Small intestine (tissue), 7 donors: ENCODE data around the gene ZNF195. TPM values are rescaled to one million over a fixed set of nuclear protein-coding genes. Genes with fewer than 3 reads are reported as not detected.
"Not testable (repeated sequence)": the region's sequence is repeated elsewhere in the genome, so short reads cannot be mapped to it uniquely, and the experiment has no call there.

Experiments used
- DNase-seq, 2 donors: peaks; one replicate each; pipeline versions ENCODE4 v3.0.0 to v3.0.0-alpha.2; 2013
- FAIRE-seq: peaks from 2 replicates; lab custom pipeline; 2012; peaks lifted over from hg19 to GRCh38; lab: Jason Lieb, UNC
- H3K27ac ChIP-seq, 3 donors: one replicate each; pipeline ENCODE4 v1.5.1; 2013; ENCODE audit warnings: low read length in 2 of 3, mild to moderate bottlenecking in 2 of 3, control low read depth in 1 of 3, inconsistent platforms in 1 of 3, low read depth in 1 of 3, moderate library complexity in 1 of 3
- H3K27me3 ChIP-seq, 3 donors: one replicate each; pipeline ENCODE4 v1.6.1; 2013; ENCODE audit warnings: low read length in 3 of 3, inconsistent platforms in 1 of 3; ENCODE audit not compliant: control insufficient read depth in 3 of 3, insufficient read depth in 3 of 3
- H3K36me3 ChIP-seq, 3 donors: one replicate each; pipeline ENCODE4 v1.6.1; 2013; ENCODE audit warnings: low read length in 3 of 3, inconsistent platforms in 1 of 3, low read depth in 1 of 3, mild to moderate bottlenecking in 1 of 3, moderate library complexity in 1 of 3; ENCODE audit not compliant: control insufficient read depth in 3 of 3, insufficient read depth in 2 of 3
- H3K4me1 ChIP-seq, 3 donors: one replicate each; pipeline ENCODE4 v1.6.1; 2013; ENCODE audit warnings: low read length in 2 of 3, inconsistent platforms in 1 of 3, low read depth in 1 of 3, mild to moderate bottlenecking in 1 of 3, moderate library complexity in 1 of 3; ENCODE audit not compliant: control insufficient read depth in 3 of 3, insufficient read depth in 2 of 3
- H3K4me3 ChIP-seq, 3 donors: one replicate each; pipeline ENCODE4 v1.5.1; 2013; ENCODE audit warnings: low read length in 3 of 3, control low read depth in 1 of 3, inconsistent platforms in 1 of 3, low read depth in 1 of 3, mild to moderate bottlenecking in 1 of 3, moderate library complexity in 1 of 3
- H3K9me3 ChIP-seq, 2 donors: one replicate each; pipeline ENCODE4 v1.6.1; 2013; ENCODE audit warnings: low read depth in 1 of 2, low read length in 1 of 2; ENCODE audit not compliant: control insufficient read depth in 2 of 2, insufficient read depth in 1 of 2
- WGBS, 3 donors: extraction: QIAGEN DNeasy Blood & Tissue Kit; methylation state at CpG; one replicate each; pipeline ENCODE4 v1.1.7; 2013; 5-methylcytosine and 5-hydroxymethylcytosine counted together
- polyA plus RNA-seq, 4 donors: library from polyadenylated mRNA; stranded (reverse) in 3 of 4; unstranded in 1 of 4; fragments of 200-250 nt in 3 of 4; fragments of 120-200 nt in 1 of 4; gene quantifications; one replicate each; pipeline versions ENCODE4 v1.2.1 to v1.2.3, GENCODE V29; 2013
- donor health status: healthy with polysubstance abuse.
- donor health status: control.
- donor health status: control.
- donor health status: Bipolar disorder and iron deficiency.
- donor health status: healthy.

ZNF195 gene
- polyA plus RNA-seq, 4 donors = 16.2 to 36.6 (median 22.2) TPM

DNA sequence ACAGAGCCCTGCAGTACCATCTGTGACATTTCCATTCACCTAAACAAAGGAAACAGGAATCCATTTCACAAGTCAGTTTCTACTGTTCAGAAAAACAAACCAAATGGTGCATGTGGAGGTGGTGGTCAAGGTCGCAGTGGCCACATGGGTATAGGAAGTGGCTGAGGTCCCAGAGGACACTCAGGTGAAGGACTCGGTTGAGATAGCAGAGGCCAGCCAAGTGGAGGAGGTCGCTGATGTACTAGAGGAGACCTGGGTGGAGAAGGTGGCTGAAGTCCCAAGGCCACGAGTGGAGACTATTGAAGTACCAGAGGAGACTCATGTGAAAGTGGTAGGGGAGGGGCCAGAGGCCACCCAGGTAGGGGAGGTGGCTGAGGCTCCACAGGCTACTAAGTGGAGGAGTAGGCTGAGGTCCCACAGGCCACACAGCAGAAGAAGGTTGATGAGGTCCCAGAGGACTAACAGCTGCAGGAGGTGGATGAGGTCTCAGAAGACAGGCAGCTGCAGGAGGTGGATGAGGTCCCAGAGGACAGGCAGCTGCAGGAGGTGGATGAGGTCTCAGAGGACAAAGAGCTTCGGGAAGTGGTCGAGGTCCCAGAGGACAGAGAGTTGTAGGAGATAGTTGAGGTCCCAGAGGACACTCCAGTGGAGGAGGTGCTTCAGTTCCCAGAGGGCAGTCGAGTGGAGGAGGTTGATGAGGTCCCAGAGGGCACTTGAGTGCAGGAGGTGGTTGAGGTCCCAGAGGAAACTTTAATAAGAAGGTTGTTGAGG lies 40.2 kb downstream of the ZNF195 start:
- H3K4me3 ChIP-seq = no peak overlapping the region
- no peaks in the 10 kb centered on the region for H3K27me3 ChIP-seq
- DNase-seq (no peak), FAIRE-seq (no peak)
- no peaks in the 10 kb centered on the region for H3K36me3 ChIP-seq
- H3K4me1 ChIP-seq = no peaks in the 10 kb centered on the region
- no peaks in the 10 kb centered on the region for H3K9me3 ChIP-seq
- no peak overlapping the region for H3K27ac ChIP-seq
- WGBS, 3 donors = 59 to 77% (median 63%) methylated on average over 7 of the region's 7 CpGs

DNA sequence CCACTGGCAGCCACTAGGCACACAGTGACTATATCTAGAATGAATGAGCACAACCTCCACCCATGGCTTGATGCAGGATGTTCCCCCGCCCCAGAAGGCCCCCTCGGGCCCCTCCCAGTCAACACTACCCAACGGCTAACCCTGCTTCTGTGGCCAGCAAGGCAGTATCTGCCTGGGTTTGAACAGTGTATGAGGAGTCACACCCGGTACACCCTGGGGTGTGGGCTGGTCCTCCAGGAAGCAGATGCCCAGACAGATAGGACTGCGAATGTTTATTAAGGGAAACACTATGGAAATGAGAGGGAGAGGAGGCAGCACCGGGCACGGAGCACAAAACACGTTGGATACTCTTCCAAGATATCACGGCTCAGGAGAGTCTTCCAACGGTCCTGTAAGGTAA lies 42.5 kb downstream of the ZNF195 start:
- H3K4me3 ChIP-seq, H3K9me3 ChIP-seq, H3K27ac ChIP-seq, FAIRE-seq, DNase-seq, H3K4me1 ChIP-seq, H3K36me3 ChIP-seq, H3K27me3 ChIP-seq: not testable (repeated sequence)
- no CpG with 5 or more reads among the region's 10 CpGs for WGBS, 3 donors

DNA sequence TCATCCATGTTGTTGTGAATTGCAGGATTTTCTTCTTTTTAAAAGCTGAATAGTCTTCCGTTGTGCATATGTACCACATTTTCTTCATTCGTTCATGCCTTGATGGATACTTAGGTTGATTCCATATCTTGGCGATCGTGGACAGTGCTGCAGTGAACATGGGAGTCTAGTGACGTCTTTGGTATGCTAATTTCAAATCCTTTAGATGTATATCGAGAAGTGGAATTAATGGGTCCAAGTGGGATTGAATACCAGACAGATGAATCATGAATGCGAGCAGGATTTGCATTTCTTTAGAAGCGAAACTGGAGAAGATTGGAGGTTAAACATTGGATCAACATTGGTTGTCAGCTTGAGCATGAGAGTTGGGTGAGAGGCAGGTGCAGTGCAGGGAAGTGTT lies 45.8 kb downstream of the ZNF195 start:
- H3K4me3 ChIP-seq, H3K9me3 ChIP-seq, H3K36me3 ChIP-seq, H3K27me3 ChIP-seq, H3K27ac ChIP-seq, DNase-seq, H3K4me1 ChIP-seq, FAIRE-seq: not testable (repeated sequence)
- WGBS, 3 donors = no CpG with 5 or more reads among the region's 8 CpGs

DNA sequence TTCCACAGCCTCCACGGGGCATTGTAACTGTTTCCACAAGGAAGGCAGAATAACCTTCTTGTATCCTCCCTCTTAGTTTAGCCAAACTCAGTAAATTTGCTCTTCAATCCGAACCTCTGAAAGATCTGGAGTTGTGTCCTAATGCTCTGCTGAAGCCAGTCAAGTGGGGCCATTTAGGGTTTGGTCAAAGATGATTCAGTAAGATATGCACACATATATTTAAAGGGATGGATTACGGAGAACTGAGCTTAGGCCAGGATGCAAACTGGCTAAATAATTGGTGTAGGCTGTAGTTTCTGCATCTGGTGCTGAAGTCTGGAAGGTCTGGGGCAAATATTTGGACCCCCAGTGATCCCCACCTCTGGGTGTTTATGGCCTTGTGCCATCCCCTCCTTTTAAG lies 47.9 kb downstream of the ZNF195 start:
- H3K27ac ChIP-seq, H3K9me3 ChIP-seq, H3K36me3 ChIP-seq, H3K27me3 ChIP-seq, DNase-seq, FAIRE-seq, H3K4me3 ChIP-seq, H3K4me1 ChIP-seq: not testable (repeated sequence)
- no CpG with 5 or more reads among the region's 3 CpGs for WGBS, 3 donors

DNA sequence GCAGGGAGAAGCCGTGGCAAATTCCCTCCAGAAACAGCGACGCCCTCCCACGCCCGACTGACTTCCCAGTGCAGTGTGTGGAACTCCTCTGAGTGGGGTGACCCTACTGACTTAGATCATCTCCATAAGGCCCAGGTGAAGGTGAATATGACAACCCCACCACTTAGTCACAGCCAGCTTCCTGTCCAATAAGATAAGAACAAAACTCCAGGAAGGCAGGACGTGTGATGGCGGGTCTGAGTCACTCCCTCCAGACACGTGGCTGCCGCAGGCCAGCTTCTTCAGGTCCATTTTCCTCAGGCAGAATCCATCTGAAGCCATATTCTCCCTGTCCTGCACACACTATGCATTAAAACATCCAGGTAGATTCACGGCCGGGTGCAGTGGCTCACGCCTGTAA lies 48.9 kb downstream of the ZNF195 start:
- no CpG with 5 or more reads among the region's 12 CpGs for WGBS, 3 donors
- FAIRE-seq, H3K27ac ChIP-seq, H3K9me3 ChIP-seq, H3K36me3 ChIP-seq, H3K27me3 ChIP-seq, DNase-seq, H3K4me3 ChIP-seq, H3K4me1 ChIP-seq: not testable (repeated sequence)

DNA sequence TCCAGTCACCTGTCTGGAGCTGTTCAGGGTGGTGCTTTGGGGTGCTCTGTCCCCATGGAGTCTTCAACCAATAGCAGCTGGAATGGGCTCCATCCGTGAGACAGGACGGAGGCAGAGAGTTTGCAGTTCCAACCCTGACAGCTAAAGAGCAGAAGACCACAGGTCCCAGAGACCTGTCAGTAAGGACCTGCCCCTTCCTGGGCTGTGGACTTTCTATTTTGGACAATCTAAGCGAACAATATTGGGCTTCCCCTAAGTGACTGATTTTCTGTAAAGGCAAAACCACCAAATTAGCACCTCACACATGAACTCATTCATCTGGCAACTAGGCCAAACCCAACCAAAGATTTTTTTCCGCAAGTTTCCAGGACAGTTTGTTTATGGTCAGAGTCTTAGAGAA lies 50.4 kb downstream of the ZNF195 start:
- H3K4me3 ChIP-seq, FAIRE-seq, H3K27ac ChIP-seq, H3K27me3 ChIP-seq, DNase-seq, H3K4me1 ChIP-seq, H3K9me3 ChIP-seq, H3K36me3 ChIP-seq: not testable (repeated sequence)
- no CpG with 5 or more reads among the region's 4 CpGs for WGBS, 3 donors

DNA sequence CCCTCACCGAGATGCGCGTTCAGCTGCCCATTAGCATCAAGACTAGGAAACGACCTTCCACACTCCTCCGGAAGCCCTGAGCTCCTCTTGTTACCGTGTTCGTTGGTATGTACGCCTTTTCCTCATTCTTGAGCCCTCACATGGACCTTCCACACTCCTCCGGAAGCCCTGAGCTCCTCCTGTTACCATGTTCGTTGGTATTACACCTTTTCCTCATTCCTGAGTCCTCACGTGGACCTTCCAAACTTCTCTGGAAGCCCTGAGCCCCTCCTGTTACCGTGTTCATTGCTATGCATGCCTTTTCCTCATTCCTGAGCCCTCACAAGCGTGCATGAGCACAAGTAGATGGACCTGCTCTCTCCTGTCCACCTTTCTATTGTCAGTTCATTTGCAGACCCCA lies 52.5 kb downstream of the ZNF195 start:
- DNase-seq, H3K36me3 ChIP-seq, H3K27ac ChIP-seq, H3K4me1 ChIP-seq, FAIRE-seq, H3K27me3 ChIP-seq, H3K9me3 ChIP-seq, H3K4me3 ChIP-seq: not testable (repeated sequence)
- no CpG with 5 or more reads among the region's 13 CpGs for WGBS, 3 donors

DNA sequence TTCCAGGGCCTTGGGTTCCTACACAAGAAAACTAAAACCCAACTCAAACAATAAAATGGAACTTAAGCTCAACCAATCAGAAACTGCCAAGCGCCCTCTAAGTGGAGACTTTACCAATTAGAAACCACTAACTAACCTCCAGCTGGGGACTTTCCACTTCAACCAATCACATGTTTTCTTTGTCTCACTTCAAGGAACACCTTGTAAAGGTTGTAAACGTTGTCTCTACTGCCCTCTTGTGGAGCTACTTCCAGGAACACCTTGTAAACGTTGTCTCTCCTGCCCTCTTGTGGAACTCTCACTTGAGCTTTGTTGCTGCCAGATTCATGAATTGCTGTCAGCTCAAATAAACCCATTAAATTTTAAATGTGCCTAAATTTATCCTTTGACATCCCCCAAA lies 54.2 kb downstream of the ZNF195 start:
- H3K27me3 ChIP-seq, H3K4me1 ChIP-seq, DNase-seq, H3K27ac ChIP-seq, FAIRE-seq, H3K9me3 ChIP-seq, H3K36me3 ChIP-seq, H3K4me3 ChIP-seq: not testable (repeated sequence)
- WGBS, 3 donors = 83 to 100% (median 86%) methylated on average over 1 of the region's 3 CpGs
